Putamen (tissue), 1 donor: ENCODE results near the gene SPATA2L.

Experiments
- DNase-seq: peaks from one replicate; pipeline ENCODE4 v3.0.0-alpha.2; 2016; ENCODE audit warnings: low spot score

Gene SPATA2L

GRCh38 chr16:89656435-89657121 lies 44.9 kb downstream of the SPATA2L start:
- no peak for DNase-seq

DNA sequence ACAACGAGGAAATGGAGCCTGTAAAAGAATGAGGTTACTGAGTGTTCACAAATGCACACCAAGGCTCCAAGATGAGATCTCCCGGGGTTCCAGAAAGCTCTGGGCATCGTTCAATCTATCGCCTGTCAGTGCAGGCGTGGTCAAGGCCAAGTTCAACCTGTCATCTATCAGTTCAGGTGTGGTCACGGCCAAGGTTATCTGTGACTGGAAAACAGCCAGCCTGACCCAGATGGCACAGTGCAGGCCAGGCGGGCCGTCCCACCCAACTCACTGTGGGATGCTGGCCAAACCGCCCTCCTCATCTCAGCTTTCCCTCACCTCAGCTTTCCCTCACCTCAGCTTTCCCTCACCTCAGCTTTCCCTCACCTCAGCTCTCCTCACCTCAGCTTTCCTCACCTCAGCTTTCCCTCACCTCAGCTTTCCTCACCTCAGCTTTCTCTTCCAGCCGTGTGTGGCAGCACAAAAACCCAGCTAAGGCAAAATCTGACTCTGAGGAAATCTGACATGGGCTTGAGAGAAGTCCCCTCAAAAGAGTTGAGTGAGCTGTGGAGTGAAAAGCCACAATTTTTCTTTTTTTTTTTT lies 46.4 kb downstream of the SPATA2L start:
- DNase-seq: no peak

DNA sequence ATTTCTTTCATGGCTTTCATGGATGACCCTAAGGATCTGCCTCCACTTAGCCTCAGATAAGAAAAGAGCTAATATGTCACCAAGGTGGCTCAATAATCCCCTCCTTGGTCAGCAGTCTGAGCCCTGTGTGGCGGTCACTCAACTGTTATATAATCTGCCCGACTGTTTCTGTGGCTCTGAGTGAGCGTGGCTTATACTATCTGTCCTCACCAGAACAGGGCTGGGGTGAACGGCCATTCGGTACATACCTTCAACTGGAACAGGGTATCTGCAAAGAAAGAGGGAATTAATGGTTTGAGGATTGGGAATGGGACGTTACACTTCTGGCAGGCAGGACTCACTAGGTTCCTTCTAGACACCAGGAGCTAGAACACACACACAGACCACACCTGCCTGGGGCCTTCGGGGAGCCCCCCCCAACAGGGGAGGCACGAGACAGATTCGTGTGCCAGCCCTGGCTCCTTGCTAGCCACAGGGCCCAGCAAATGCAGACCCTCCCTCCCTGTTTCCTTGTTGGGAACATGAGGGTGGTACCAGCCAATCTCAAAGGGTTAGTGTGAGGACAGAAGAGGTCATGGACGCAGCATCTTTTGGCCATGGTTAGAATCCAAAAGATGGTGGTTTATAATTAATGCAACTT lies 47.7 kb downstream of the SPATA2L start:
- DNase-seq: no peak

DNA sequence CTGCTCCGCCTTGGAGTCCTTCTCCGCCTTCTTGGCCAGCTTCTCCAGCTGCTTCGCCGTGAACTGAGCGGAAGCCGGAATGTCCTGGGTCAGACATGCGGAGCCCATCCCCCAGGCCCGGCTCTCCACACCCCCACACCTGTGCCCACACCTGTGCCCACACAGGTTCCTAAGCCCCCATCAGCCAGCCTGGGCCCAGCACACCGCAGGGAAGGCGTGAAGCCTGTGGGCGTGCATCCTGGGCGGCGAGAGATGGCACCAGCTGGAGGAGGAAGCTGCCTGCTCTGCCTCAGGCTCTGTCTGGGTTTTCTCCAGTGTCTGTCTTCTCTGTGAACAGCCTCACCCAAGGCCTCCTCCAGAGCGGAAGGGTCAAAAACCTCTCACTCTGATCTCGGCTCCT lies 49.9 kb downstream of the SPATA2L start:
- no peak for DNase-seq

GRCh38 chr16:89646906-89647305 lies 54.6 kb downstream of the SPATA2L start:
- no peak for DNase-seq
